Pancreas (tissue), 10 donors: ENCODE results near the gene TMEM128. TPM values are rescaled to one million over a fixed set of nuclear protein-coding genes. Genes with fewer than 3 reads are reported as not detected.
"Not testable (repeated sequence)": the region's sequence is repeated elsewhere in the genome, so short reads cannot be mapped to it uniquely, and the experiment has no call there.

Experiments used
- ATAC-seq, 4 donors: fragments of 200-7000 bp; cut with Tn5 transposase; one replicate each; pipeline versions ENCODE4 v1.8.0 to v1.9.1; 2020; ENCODE audit warnings: mild to moderate bottlenecking in 4 of 4, moderate library complexity in 4 of 4
- DNase-seq, 6 donors: peaks; one replicate each; pipeline ENCODE4 v3.0.0-alpha.2; 2020
- FAIRE-seq: peaks from 2 replicates; lab custom pipeline; 2012; peaks lifted over from hg19 to GRCh38; lab: Jason Lieb, UNC
- H3K27ac ChIP-seq, 4 donors: fragments of 200-600 bp; sonication (generic); 1 replicate in 3 of 4; 2 replicates in 1 of 4; pipeline versions ENCODE4 v1.5.0 to v1.8.0; 2020
- H3K27me3 ChIP-seq, 4 donors: fragments of 200-600 bp; one replicate each; pipeline ENCODE4 v1.8.0; 2021
- H3K36me3 ChIP-seq, 3 donors: fragments of 200-600 bp; sonication (generic) in 1 of 3; one replicate each; pipeline versions ENCODE4 v1.5.0 to v1.8.0; 2020 to 2021
- H3K4me1 ChIP-seq, 3 donors: fragments of 200-600 bp; one replicate each; pipeline ENCODE4 v1.8.0; 2021
- H3K4me3 ChIP-seq, 4 donors: fragments of 200-600 bp; sonication (generic) in 2 of 4; one replicate each; pipeline versions ENCODE4 v1.5.0 to v1.8.0; 2020 to 2021
- H3K9me3 ChIP-seq, 4 donors: fragments of 200-600 bp; one replicate each; pipeline ENCODE4 v1.8.0; 2021
- CTCF ChIP-seq, 4 donors: fragments of 200-600 bp; sonication (generic) in 3 of 4; IDR thresholded peaks; one replicate each; pipeline versions ENCODE4 v1.5.0 to v1.8.0; 2021; ENCODE audit warnings: antibody characterized with exemption in 4 of 4
- WGBS, 2 donors: extraction: QIAGEN DNeasy Blood & Tissue Kit; methylation state at CpG; one replicate each; pipeline ENCODE4 v1.1.7; 2013; 5-methylcytosine and 5-hydroxymethylcytosine counted together
- intact Hi-C, 3 donors: fragments of 100-400 bp; cut with DNase I; formaldehyde crosslinking; loops; one replicate each; pipeline versions ENCODE4 v1.11.1 to v1.14.2; 2022
- polyA plus RNA-seq, 2 donors: library from polyadenylated mRNA; stranded (reverse); fragments of 200-250 nt; gene quantifications; one replicate each; pipeline ENCODE4 v1.2.3, GENCODE V29; 2013
- total RNA-seq, 6 donors: library from RNA; stranded (reverse); fragmentation: NEBNext Ultra II Directional in 4 of 6; extraction: Animal tissue kit (Norgen Biotek cat#: 25700) in 4 of 6; gene quantifications; one replicate each; pipeline versions ENCODE4 v1.2.1 to v1.2.4, GENCODE V29; 2021 to 2023
- donor health status: healthy with polysubstance abuse.
- donor health status: DM: no; HTN: no; CAD: no; lungs with moderate emphysema.
- donor health status: DM: no; HTN: no; CAD: no.
- donor health status: control.
- donor health status: control.
- donor health status: Bipolar disorder and iron deficiency.
- donor health status: DM: yes; HTN: yes; CAD: no.
- donor health status: DM: no; HTN: no; CAD: no.
- donor health status: DM: no; HTN: no; CAD: no.
- donor health status: DM: yes; HTN: yes; CAD: no.

TMEM128 gene
- total and polyA plus RNA-seq, 8 donors: 6.5 to 23.3 (median 9.0) TPM

GRCh38 chr4:4203688-4204400 is 44.2 kb downstream of the TMEM128 start:
- H3K4me3 ChIP-seq: no peak overlapping the region
- intact Hi-C loops: no loop called here
- FAIRE-seq (no peak), DNase-seq (no peak), ATAC-seq (no peak)
- H3K27ac ChIP-seq: no peak overlapping the region
- H3K36me3 ChIP-seq: no peaks in the 10 kb centered on the region
- no peaks in the 10 kb centered on the region for H3K27me3 ChIP-seq
- WGBS, 2 donors: 64 to 68% methylated on average over 10 of the region's 10 CpGs
- no peaks in the 10 kb centered on the region for H3K4me1 ChIP-seq
- TF ChIP-seq CTCF (IDR thresholded peaks at IDR 0.05): no peak
- H3K9me3 ChIP-seq: no peaks in the 10 kb centered on the region

- TF ChIP-seq CTCF (IDR thresholded peaks at IDR 0.05): no peak
- 49 to 54% methylated on average over 4 of the region's 4 CpGs for WGBS, 2 donors
- no peak overlapping the region for H3K27ac ChIP-seq
- H3K4me1 ChIP-seq: no peaks in the 10 kb centered on the region
- no peaks in the 10 kb centered on the region for H3K9me3 ChIP-seq
- no peak overlapping the region for H3K4me3 ChIP-seq
- intact Hi-C loops: no loop called here
- no peak for ATAC-seq
- no peaks in the 10 kb centered on the region for H3K36me3 ChIP-seq
- no peak for FAIRE-seq
- no peaks in the 10 kb centered on the region for H3K27me3 ChIP-seq
- DNase-seq: no peak
Observed at GRCh38 chr4:4202510-4202909, 45.5 kb downstream of the TMEM128 start.

GRCh38 chr4:4200624-4201023 is 47.4 kb downstream of the TMEM128 start:
- Histone ChIP-seq H3K4me1 (no peaks in the 10 kb centered on the region), H3K27me3 (no peaks in the 10 kb centered on the region), H3K27ac (no peak overlapping the region), H3K4me3 (no peak overlapping the region), H3K9me3 (no peaks in the 10 kb centered on the region), H3K36me3 (no peaks in the 10 kb centered on the region)
- WGBS, 2 donors: 41 to 51% methylated on average over 4 of the region's 4 CpGs
- TF ChIP-seq CTCF (IDR thresholded peaks at IDR 0.05): no peak
- no peak for DNase-seq
- FAIRE-seq: no peak
- intact Hi-C loops: no loop called here
- no peak for ATAC-seq

- no peaks in the 10 kb centered on the region for H3K4me1 ChIP-seq
- no peak overlapping the region for H3K4me3 ChIP-seq
- DNase-seq (no peak), FAIRE-seq (no peak), ATAC-seq (no peak)
- intact Hi-C loops: no loop called here
- WGBS, 2 donors: 78 to 94% methylated on average over 3 of the region's 3 CpGs
- no peaks in the 10 kb centered on the region for H3K27me3 ChIP-seq
- H3K9me3 ChIP-seq: no peaks in the 10 kb centered on the region
- no peak overlapping the region for H3K27ac ChIP-seq
- TF ChIP-seq CTCF (IDR thresholded peaks at IDR 0.05): no peak
- no peaks in the 10 kb centered on the region for H3K36me3 ChIP-seq
Observed at GRCh38 chr4:4195354-4195753, 52.7 kb downstream of the TMEM128 start.

GRCh38 chr4:4188557-4188956 is 59.5 kb downstream of the TMEM128 start:
- DNase-seq, H3K36me3 ChIP-seq, FAIRE-seq, ATAC-seq, H3K9me3 ChIP-seq, intact Hi-C loops, H3K27me3 ChIP-seq, H3K4me3 ChIP-seq, H3K27ac ChIP-seq, H3K4me1 ChIP-seq: not testable (repeated sequence)
- WGBS, 2 donors: 35 to 38% methylated on average over 3 of the region's 3 CpGs

Other genes with a start within 250 kb of the TMEM128 start
- not detected for gene OTOP1, start 21.3 kb downstream of the TMEM128 start, total RNA-seq
- gene OTOP1, start 21.3 kb downstream of the TMEM128 start, polyA plus RNA-seq: not detected
- 1 to 10 TPM; 1.5 to 6.3 (median 3.9) TPM for gene LYAR, start 41.9 kb upstream of the TMEM128 start, total RNA-seq
- gene LYAR, start 41.9 kb upstream of the TMEM128 start, polyA plus RNA-seq: 1 to 10 TPM; 5.2 to 6.6 TPM
- gene ZBTB49, start 42.0 kb upstream of the TMEM128 start, total RNA-seq: 1 to 10 TPM; 1.5 to 3.7 (median 3.4) TPM
- 1 to 10 TPM; 2.3 to 3.9 TPM for gene ZBTB49, start 42.0 kb upstream of the TMEM128 start, polyA plus RNA-seq
- gene NSG1, start 138.9 kb upstream of the TMEM128 start, total RNA-seq: 1 to 10 TPM in 3 of 6 donors, under 1 TPM in 3; 0.28 to 2.9 (median 0.92) TPM
- 10 to 100 TPM in 1 of 2 donors, under 1 TPM in 1; 0.95 to 10.1 TPM for gene NSG1, start 138.9 kb upstream of the TMEM128 start, polyA plus RNA-seq